OCI-LY7 (cell line): ENCODE results near the gene CNN2. TPM values are rescaled to one million over a fixed set of nuclear protein-coding genes. Genes with fewer than 3 reads are reported as not detected.

ENCODE experiments used
- BruUV-seq: library from RNA; stranded (reverse); fragments of 400-500 nt; replicated peaks from 2 replicates; lab custom pipeline; 2021; lab: Mats Ljungman, UMichigan
- CTCF ChIA-PET: fragments of 300-600 bp; sonication (Branson Sonifier 250); formaldehyde crosslinking; loops from one replicate; lab custom pipeline; 2022; ENCODE audit warnings: antibody characterized with exemption; ENCODE audit not compliant: unreplicated experiment; lab: Charles Lee
- POLR2A ChIA-PET: fragments of 300-600 bp; sonication (Branson Sonifier 250); formaldehyde crosslinking; loops from one replicate; lab custom pipeline; 2022; ENCODE audit warnings: antibody characterized with exemption; lab: Charles Lee
- DNase-seq: peaks from one replicate; pipeline ENCODE4 v3.0.0-alpha.2; 2015; ENCODE audit warnings: low spot score
- H2AFZ ChIP-seq: fragments of 200-600 bp; sonication (generic), shearing (Covaris generic); 2 replicates; pipeline ENCODE4 v1.6.1; 2014; ENCODE audit warnings: mild to moderate bottlenecking, antibody characterized with exemption, low read length, moderate library complexity
- H3K27ac ChIP-seq: fragments of 200-600 bp; sonication (generic); 2 replicates; pipeline ENCODE4 v1.5.1; 2014; ENCODE audit warnings: mixed run types, low read depth, mild to moderate bottlenecking, moderate library complexity, low read length, inconsistent platforms; ENCODE audit not compliant: poor library complexity, severe bottlenecking
- H3K36me3 ChIP-seq: fragments of 200-600 bp; sonication (generic); 2 replicates; pipeline ENCODE4 v1.6.1; 2014; ENCODE audit warnings: mild to moderate bottlenecking, antibody characterized with exemption, low read length, moderate library complexity, mixed read lengths; ENCODE audit not compliant: insufficient read depth
- H3K4me1 ChIP-seq: fragments of 200-600 bp; sonication (generic); 2 replicates; pipeline ENCODE4 v1.5.1; 2014; ENCODE audit warnings: mild to moderate bottlenecking, low read length; ENCODE audit not compliant: insufficient read depth, poor library complexity, severe bottlenecking
- H3K4me2 ChIP-seq: fragments of 200-600 bp; sonication (generic); 2 replicates; pipeline ENCODE4 v1.6.1; 2014; ENCODE audit warnings: mild to moderate bottlenecking, low read length
- H3K4me3 ChIP-seq: fragments of 200-600 bp; sonication (generic); 2 replicates; pipeline ENCODE4 v1.5.1; 2014; ENCODE audit warnings: mild to moderate bottlenecking, low read depth, low read length; ENCODE audit not compliant: poor library complexity, severe bottlenecking
- H3K79me2 ChIP-seq: fragments of 200-600 bp; sonication (generic); 2 replicates; pipeline ENCODE4 v1.6.1; 2016; ENCODE audit warnings: low read depth, mild to moderate bottlenecking, low read length, moderate library complexity, mixed read lengths; ENCODE audit not compliant: insufficient read depth
- H3K9me2 ChIP-seq: fragments of 200-600 bp; sonication (generic); 2 replicates; pipeline ENCODE4 v1.6.1; 2016; ENCODE audit warnings: mild to moderate bottlenecking, low read length, mixed read lengths; ENCODE audit not compliant: insufficient read depth
- H3K9me3 ChIP-seq: fragments of 200-600 bp; sonication (generic); 2 replicates; pipeline ENCODE4 v1.6.1; 2014; ENCODE audit warnings: mild to moderate bottlenecking, mixed run types, low read length, mixed read lengths
- H4K20me1 ChIP-seq: fragments of 200-600 bp; sonication (generic); 2 replicates; pipeline ENCODE4 v1.6.1; 2014; ENCODE audit warnings: mild to moderate bottlenecking, antibody characterized with exemption, low read length, moderate library complexity, mixed read lengths; ENCODE audit not compliant: insufficient read depth
- EZH2phosphoT487 ChIP-seq: fragments of 200-600 bp; sonication (generic); IDR thresholded peaks from 2 replicates; pipeline ENCODE4 v1.6.1; 2018; ENCODE audit warnings: low read depth, borderline replicate concordance, mild to moderate bottlenecking, mixed run types, antibody characterized with exemption, low read length, moderate library complexity, mixed read lengths
- intact Hi-C: fragments of 100-400 bp; cut with micrococcal nuclease; formaldehyde crosslinking; loops from one replicate; pipeline ENCODE4 v1.10.0; 2022; ENCODE audit not compliant: unreplicated experiment
- total RNA-seq, 2 experiments: library from RNA; depleted of rRNA in 1 of 2; stranded (reverse); fragments of >200 nt in 1 of 2; shearing (Covaris generic) in 1 of 2; gene quantifications; 2 replicates each; pipeline ENCODE4 v1.2.3, GENCODE V29; 2014 to 2022
- TF ChIP-seq, protein P1 (sequence below): fragments of 200-600 bp; sonication (generic); conservative IDR thresholded peaks from 2 replicates; pipeline ENCODE4 v1.5.1; 2014; ENCODE audit warnings: mild to moderate bottlenecking, antibody characterized with exemption, low read length, moderate library complexity, mixed read lengths

The CNN2 gene
- total RNA-seq, 2 experiments from 2014 or later: 73.7 to 127 TPM

DNA sequence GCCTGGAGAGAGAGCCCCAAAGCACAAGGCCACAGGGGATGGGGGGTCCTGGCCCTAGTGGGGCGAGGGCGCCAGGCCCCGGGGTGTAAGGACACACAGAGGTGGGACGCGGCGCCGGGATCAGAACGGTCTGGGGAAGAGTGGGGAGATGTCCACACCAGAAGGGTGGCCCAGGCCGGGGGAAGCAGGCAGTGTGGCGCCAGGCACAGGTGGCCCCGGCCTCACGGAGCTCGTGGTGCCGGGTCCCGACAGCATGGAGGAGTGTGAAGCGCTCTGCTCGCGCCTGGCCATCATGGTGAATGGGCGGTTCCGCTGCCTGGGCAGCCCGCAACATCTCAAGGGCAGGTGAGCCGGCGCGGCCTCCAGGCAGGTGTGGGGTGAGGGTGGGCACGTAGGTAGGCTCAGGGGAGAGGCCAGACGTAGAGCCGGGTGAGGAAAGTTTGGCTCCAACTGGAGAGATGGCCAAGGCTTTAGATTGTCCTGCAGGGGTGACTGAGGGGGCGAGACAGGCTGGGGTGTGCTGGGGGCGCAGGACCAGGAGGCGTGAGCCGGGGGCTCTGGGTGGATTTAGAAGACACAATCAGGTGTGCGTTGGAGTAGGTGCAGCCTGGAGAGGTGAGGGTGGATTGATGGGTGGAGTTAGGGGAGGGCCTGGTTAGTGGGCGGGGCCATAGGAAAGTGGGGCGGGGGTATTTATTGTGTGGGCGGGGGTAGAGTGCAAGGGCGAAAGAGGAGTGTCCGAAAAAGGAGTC is 37.7 kb downstream of the CNN2 start:
- Histone ChIP-seq H3K4me2 (peak overlapping the region; percentile 99), H4K20me1 (no peaks in the 10 kb centered on the region), H3K36me3 (peaks cover 9% of the 10 kb centered on the region; the same call in 1 of the 2 replicates), H3K79me2 (peaks cover 14% of the 10 kb centered on the region), H3K9me2 (no peaks in the 10 kb centered on the region), H3K4me1 (peaks cover 47% of the 10 kb centered on the region), H2AFZ (no peak overlapping the region; the same call in 1 of the 2 replicates), H3K9me3 (no peaks in the 10 kb centered on the region), H3K4me3 (peak overlapping the region; percentile 27), H3K27ac (no peak overlapping the region)
- CTCF ChIA-PET: interaction anchor here (0.6 kb wide), 1 partner anchor 12 kb away, joined by 3 read pairs; no protein-coding TSS in a partner anchor
- intact Hi-C loops: no loop called here
- no TSS peak for BruUV-seq
- TF ChIP-seq, protein P1, sequence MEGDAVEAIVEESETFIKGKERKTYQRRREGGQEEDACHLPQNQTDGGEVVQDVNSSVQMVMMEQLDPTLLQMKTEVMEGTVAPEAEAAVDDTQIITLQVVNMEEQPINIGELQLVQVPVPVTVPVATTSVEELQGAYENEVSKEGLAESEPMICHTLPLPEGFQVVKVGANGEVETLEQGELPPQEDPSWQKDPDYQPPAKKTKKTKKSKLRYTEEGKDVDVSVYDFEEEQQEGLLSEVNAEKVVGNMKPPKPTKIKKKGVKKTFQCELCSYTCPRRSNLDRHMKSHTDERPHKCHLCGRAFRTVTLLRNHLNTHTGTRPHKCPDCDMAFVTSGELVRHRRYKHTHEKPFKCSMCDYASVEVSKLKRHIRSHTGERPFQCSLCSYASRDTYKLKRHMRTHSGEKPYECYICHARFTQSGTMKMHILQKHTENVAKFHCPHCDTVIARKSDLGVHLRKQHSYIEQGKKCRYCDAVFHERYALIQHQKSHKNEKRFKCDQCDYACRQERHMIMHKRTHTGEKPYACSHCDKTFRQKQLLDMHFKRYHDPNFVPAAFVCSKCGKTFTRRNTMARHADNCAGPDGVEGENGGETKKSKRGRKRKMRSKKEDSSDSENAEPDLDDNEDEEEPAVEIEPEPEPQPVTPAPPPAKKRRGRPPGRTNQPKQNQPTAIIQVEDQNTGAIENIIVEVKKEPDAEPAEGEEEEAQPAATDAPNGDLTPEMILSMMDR: no peak
- no peak for TF ChIP-seq EZH2phosphoT487
- DNase-seq: peak; percentile 57
- POLR2A ChIA-PET: interaction anchor here (0.6 kb wide), 1 partner anchor 28 kb away, joined by 3 read pairs; no protein-coding TSS in a partner anchor

DNA sequence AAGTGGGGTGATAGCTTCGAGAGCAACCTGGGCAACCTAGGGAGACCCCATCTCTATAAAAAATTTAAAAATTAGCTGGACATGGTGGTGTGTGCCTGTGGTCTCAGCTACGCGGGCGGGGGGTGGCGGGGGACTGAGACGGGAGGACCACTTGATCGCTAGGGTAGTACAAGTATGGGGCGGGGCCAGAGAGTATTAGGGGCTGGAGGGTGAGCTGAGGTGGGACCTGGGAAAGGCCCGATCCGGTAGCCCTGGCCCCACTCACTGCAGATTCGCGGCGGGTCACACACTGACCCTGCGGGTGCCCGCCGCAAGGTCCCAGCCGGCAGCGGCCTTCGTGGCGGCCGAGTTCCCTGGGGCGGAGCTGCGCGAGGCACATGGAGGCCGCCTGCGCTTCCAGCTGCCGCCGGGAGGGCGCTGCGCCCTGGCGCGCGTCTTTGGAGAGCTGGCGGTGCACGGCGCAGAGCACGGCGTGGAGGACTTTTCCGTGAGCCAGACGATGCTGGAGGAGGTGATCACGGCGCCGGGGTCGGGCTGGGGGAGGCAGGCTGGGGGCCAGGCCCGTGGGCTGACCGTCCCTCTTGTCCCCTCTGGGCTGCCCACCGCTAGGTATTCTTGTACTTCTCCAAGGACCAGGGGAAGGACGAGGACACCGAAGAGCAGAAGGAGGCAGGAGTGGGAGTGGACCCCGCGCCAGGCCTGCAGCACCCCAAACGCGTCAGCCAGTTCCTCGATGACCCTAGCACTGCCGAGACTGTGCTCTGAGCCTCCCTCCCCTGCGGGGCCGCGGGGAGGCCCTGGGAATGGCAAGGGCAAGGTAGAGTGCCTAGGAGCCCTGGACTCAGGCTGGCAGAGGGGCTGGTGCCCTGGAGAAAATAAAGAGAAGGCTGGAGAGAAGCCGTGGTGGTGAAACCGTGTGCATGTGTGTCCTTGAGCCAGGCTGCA is 38.5 kb downstream of the CNN2 start:
- DNase-seq: peak; percentile 81
- CTCF ChIA-PET: interaction anchor here (0.6 kb wide), 1 partner anchor 11 kb away, joined by 3 read pairs; no protein-coding TSS in a partner anchor
- H3K4me1 ChIP-seq: peaks cover 56% of the 10 kb centered on the region
- intact Hi-C loops: loop anchor here (5.0 kb wide), 1 partner anchor 37 kb away; the partner anchor contains the start of gene GPX4
- peak overlapping the region; percentile 25 for H3K27ac ChIP-seq
- no peaks in the 10 kb centered on the region for H4K20me1 ChIP-seq
- H3K9me3 ChIP-seq: no peaks in the 10 kb centered on the region
- H3K79me2 ChIP-seq: peaks cover 23% of the 10 kb centered on the region
- H3K9me2 ChIP-seq: no peaks in the 10 kb centered on the region
- POLR2A ChIA-PET: interaction anchor here (0.5 to 0.8 kb wide), 3 partner anchors 10 to 411 kb away, joined by 3 to 5 read pairs (median 4); no protein-coding TSS in a partner anchor
- H3K4me2 ChIP-seq: peak overlapping the region; percentile 99
- peaks cover 17% of the 10 kb centered on the region; the same call in 1 of the 2 replicates for H3K36me3 ChIP-seq
- BruUV-seq: no TSS peak
- H2AFZ ChIP-seq: peak overlapping the region; percentile 16; the same call in 1 of the 2 replicates
- H3K4me3 ChIP-seq: peak overlapping the region; percentile 27
- TF ChIP-seq, protein P1: peak; percentile 78
- TF ChIP-seq EZH2phosphoT487: no peak
